HS-5 (cell line): ENCODE results near the gene NCKAP5.

Experiments used
- DNase-seq: peaks from one replicate; pipeline ENCODE4 v3.0.0-alpha.2; 2012; ENCODE audit warnings: low read depth

Gene NCKAP5

GRCh38 chr2:133574186-133574585 lies 5.9 kb upstream of the NCKAP5 start:
- no peak for DNase-seq

- DNase-seq, result no peak
These were observed 5.4 kb upstream of the NCKAP5 start for GRCh38 chr2:133573491-133574162.

- no peak for DNase-seq
These were observed 3.0 kb upstream of the NCKAP5 start for GRCh38 chr2:133571249-133571648.

GRCh38 chr2:133570542-133570941 lies 2.3 kb upstream of the NCKAP5 start:
- no peak for DNase-seq

GRCh38 chr2:133569286-133569830 lies 1.1 kb upstream of the NCKAP5 start:
- no peak for DNase-seq

GRCh38 chr2:133568598-133568997 lies 335 bp upstream of the NCKAP5 start:
- DNase-seq, result no peak

GRCh38 chr2:133562558-133562957 lies 5.7 kb downstream of the NCKAP5 start:
- no peak for DNase-seq

GRCh38 chr2:133561045-133561852 lies 7.0 kb downstream of the NCKAP5 start:
- peak; percentile 39 for DNase-seq

GRCh38 chr2:133557614-133558013 lies 10.6 kb downstream of the NCKAP5 start:
- DNase-seq, result no peak

- DNase-seq, result no peak
These were observed 14.3 kb downstream of the NCKAP5 start for GRCh38 chr2:133553838-133554408.

- no peak for DNase-seq
These were observed 15.0 kb downstream of the NCKAP5 start for GRCh38 chr2:133553251-133553650.

- DNase-seq, result no peak
These were observed 15.4 kb downstream of the NCKAP5 start for GRCh38 chr2:133552821-133553220.

GRCh38 chr2:133541797-133542196 lies 26.5 kb downstream of the NCKAP5 start:
- no peak for DNase-seq

GRCh38 chr2:133541376-133541775 lies 26.9 kb downstream of the NCKAP5 start:
- no peak for DNase-seq

GRCh38 chr2:133532919-133533318 lies 35.3 kb downstream of the NCKAP5 start:
- peak; percentile 73 for DNase-seq

GRCh38 chr2:133531382-133531781 lies 36.9 kb downstream of the NCKAP5 start:
- no peak for DNase-seq

GRCh38 chr2:133530645-133531044 lies 37.6 kb downstream of the NCKAP5 start:
- DNase-seq, result no peak

GRCh38 chr2:133526530-133527300 lies 41.5 kb downstream of the NCKAP5 start:
- DNase-seq, result no peak

GRCh38 chr2:133525613-133526529 lies 42.4 kb downstream of the NCKAP5 start:
- no peak for DNase-seq

GRCh38 chr2:133525090-133525489 lies 43.2 kb downstream of the NCKAP5 start:
- no peak for DNase-seq

- no peak for DNase-seq
These were observed 44.9 kb downstream of the NCKAP5 start for GRCh38 chr2:133523406-133523805.
